NCI-H524 treated with DMSO at 0.1 percent for 48 hours (cell line): ENCODE data around the gene WLS.
"Not testable (repeated sequence)": the region's sequence is repeated elsewhere in the genome, so short reads cannot be mapped to it uniquely, and the experiment has no call there.

Experiments used
- DNase-seq: peaks from one replicate; lab custom pipeline; 2025; lab: John Stamatoyannopoulos, UW

Gene WLS

GRCh38 chr1:68232289-68233148, at the start of gene WLS:
Gene WLS, minus strand, starts transcription at chr1:68232523. Its CDS starts 224 bp downstream, at chr1:68232299.
- DNase-seq, result no peak

GRCh38 chr1:68280286-68280685, 48.0 kb upstream of the WLS start:
- no peak for DNase-seq

DNA sequence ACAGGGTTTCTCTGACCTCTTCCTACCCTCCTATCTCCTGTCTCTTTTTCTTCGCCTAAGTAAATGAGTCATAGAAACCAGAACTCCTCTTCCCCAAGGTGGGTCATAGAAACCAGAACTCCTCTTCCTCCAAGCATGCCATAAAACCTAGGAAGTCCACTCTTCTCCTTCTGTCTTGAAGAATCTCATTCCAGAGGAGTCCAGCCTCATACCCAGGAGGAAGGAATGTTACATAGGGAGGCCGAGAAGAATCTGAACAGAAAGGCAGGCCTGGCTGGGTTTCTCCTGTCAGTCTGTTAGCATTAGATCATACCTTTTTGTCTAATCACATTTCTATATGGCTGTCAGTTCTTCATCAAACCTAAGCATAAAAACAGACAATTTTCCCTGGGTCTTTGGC, 47.5 kb upstream of the WLS start:
- no peak for DNase-seq

DNA sequence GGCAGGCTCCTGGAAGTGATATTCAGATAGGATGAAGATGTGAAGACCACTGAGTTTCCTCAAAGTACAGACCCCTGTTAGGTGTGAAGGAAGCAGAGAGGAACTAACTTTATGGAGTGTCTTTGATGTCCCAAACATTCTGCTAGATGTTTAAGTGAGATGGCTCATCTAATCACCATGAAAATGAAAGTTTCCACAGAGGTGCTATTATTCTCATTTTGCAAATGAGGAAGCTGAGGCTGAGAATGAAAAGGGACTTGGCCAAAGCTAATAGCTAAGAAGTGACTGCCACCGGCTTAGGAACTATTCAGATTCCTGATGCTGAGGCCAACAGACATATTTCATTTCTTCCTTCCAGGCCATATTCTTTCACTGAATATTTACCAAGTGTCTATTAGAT, 45.9 kb upstream of the WLS start:
- no peak for DNase-seq

DNA sequence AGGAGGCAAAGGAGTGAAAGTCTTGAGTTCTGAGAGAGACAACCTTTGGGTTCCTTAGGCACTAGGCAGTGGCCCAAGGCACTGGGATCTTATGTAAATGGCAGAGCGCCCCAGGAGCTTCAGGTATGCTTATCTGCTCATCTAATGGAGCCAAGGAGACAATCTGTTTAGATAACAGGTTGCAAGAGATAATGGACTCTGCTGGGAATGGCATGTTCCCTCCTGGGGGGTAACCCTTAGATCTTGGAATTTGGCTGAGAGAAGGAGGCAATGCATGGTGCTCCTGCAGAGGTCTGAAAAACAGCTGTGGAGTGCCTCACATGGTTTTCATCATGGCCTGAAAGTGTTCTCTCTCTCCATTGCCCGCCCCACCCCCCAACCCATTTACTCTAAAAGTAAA, 44.1 kb upstream of the WLS start:
- DNase-seq, result no peak

- no peak for DNase-seq
Measured at GRCh38 chr1:68273530-68273929, 41.2 kb upstream of the WLS start.

- DNase-seq, result no peak
Measured at GRCh38 chr1:68271596-68271995, 39.3 kb upstream of the WLS start.

- no peak for DNase-seq
Measured at GRCh38 chr1:68270951-68271350, 38.6 kb upstream of the WLS start.

GRCh38 chr1:68269637-68270430, 37.5 kb upstream of the WLS start:
- no peak for DNase-seq

- DNase-seq, result no peak
Measured at GRCh38 chr1:68268896-68269483, 36.7 kb upstream of the WLS start.

- not testable (repeated sequence) for DNase-seq
Measured at GRCh38 chr1:68256824-68257223, 24.5 kb upstream of the WLS start.

DNA sequence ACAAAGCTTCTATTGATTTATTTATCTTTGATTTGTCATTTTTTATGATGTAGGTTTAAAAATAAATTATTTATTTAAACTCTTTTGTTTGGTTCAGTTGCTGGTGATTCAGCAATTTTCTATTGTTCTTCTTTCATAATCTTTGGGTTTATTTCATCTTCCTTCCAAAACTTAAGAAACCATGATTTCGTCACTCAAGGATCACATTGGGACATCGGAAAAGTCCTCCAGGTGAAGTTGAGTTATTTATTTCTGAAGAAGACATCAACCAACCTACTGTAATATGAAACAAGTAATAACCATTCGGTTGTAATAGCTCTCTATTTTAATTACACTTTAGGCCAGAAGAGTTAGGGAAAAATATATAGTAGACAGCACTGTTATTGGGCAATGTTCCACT, 23.0 kb upstream of the WLS start:
- DNase-seq, result no peak

DNA sequence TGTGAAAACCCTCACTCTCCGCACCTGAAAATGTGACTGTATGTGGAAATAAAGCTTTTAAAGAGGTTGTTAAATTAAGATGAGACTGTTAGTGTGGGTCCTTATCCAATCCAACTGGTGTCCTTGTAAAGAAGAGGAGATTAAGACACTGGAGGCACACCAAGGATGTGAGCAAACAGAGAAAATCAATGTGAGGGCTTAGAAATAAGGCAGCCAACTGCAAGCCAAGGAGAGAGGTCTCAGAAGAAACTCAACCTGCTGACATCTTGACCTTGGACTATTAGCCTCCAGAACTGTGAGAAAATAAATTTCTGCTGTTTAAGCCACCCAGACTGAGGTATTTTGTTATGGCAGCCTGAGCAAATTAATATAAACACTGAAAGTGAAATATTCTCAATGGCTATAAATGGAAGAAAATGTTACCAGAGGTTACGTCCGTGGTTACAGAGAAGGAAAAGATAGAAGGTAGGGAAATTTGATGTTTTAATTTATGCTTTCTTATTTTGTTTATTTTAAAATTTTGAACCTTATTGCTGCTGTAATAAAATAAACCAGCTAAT, 22.4 kb upstream of the WLS start:
- DNase-seq, result no peak

DNA sequence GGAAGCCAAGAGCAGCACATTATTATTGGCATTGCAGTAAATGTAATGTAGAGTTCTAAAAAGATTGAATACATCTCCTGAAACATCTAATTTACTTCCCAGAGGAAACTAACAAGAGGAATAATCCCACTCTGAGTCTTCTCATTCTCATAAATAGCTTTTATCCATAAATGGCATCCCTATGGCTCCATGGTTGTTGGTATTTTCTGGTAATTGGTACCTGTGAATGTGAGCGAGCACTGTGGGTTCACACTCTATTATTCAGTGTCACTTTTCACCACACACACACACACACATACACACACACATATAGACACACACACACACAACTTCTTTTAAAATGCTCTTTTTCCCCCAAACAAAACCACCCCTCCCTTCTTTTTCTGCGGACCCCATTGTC, 4.7 kb upstream of the WLS start:
- DNase-seq, result no peak

DNA sequence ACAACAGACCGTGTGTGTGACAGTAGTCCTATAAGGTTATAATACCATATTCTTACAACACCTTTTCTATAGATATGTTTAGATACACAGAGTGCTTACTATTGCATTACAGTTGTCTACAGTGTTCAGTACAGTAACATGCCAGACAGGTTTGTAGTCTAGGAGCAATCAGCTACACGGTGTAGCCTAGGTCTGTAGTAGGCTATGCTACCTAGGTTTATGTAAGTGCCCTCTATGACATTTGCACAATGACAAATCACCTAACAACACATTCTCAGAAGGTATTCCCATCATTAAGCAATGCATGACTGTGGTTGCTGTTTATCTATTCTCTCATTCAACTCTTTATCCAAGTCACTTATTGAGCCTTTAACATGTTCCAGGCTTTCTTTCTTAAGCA, 1.8 kb upstream of the WLS start:
- DNase-seq, result no peak

- no peak for DNase-seq
Measured at GRCh38 chr1:68233202-68233601, 879 bp upstream of the WLS start.

DNA sequence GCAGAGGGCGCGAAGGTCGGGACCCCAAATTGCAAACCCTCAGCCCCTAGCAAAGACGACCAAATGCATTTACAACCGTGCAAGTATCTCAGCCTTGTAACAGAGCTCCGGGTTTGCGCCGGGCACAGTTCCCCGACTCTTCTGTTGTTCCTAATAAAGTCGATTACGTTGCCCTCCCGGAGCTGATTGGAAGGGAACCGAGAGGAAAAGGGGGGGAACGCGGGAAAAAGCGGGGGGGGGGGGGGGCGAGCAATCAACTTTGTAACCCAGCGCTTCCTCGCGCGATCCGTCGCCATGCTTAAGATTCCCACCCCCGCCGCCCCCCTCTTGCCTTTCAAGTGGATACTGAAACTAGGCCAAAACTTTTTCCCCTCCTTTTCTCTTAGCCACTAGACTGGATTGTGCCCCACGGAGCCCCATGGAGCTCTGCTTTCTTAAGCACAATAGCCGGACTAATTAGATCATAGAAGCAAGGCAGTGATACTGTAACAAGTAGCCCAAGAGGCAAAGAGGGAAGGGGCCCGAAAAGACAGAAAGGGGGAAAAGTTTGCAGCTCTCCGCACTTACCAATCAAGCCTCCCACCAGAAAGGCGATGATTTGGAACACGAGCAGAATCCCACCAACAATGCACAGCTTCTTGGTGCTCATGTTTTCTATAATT, 565 bp downstream of the WLS start:
- DNase-seq, result no peak

GRCh38 chr1:68230901-68231626, 1.3 kb downstream of the WLS start:
- DNase-seq, result no peak

DNA sequence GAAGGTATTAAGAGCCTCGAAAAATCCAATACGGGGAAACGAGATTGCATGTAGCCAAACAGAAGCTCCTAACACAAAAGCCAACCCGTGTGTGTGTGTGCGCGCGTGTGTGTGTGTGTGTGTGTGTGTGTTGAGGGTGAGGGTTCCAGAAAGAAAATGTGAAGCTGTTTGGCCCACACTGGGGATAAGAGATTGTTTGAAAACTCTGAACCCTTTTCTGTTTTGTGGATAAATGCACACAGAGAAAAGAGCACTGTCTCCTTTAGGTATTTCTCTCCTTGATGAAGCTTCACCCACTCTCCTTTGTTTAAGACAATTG, 1.9 kb downstream of the WLS start:
- no peak for DNase-seq

GRCh38 chr1:68229650-68230483, 2.5 kb downstream of the WLS start:
- DNase-seq, result no peak

DNA sequence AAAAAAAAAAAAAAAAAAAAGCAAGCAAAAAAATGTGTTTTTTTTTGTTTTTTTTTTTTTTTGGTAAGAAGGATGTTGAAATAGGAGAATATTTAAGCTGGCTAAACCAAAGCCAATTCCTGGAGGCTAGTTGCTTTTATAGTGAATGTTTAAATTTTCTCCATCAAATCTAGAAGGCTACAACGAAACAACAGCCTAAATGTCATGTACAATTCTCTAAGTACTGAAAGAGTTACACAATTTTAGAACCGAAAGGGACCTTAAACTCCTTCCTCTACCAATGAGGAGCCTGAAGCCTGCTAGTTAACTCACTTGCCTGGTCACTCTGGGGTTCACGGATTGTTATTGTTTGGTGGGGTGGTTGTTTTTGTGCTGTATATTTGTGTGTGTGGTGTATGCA, 3.5 kb downstream of the WLS start:
- no peak for DNase-seq
